ENCODE results near the gene PBLD. TPM values are rescaled to one million over a fixed set of nuclear protein-coding genes. Genes with fewer than 3 reads are reported as not detected.

PBLD gene
- total and polyA plus RNA-seq, 7 donors, result 0.77 to 2.9 (median 1.9) TPM

DNA sequence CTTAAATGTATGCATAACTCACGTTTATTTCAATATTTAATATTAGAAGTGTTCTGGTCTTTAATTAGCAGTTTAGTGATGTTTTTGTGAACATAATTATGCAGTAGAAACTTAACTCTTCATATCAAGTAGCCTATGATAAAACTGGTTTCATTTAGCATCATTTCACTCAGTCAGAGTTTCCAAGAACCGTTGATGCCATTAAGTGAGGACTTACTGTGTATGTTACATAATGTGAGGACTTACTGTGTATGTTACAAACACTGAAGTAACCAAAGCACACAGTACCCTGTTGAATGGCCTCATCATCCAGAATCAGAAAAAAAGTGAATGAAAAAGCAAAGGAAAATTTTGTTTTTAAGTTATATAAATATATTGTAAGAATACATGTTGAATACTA, 32.9 kb upstream of the PBLD start:
- WGBS, 3 donors, result 65 to 85% (median 81%) methylated on average over 2 of the region's 2 CpGs
- Histone ChIP-seq H3K27ac (no peak overlapping the region), H3K9me3 (no peaks in the 10 kb centered on the region), H3K27me3 (ENCODE audit: insufficient read depth in 3 of 3, low read length in 2 of 3) (no peaks in the 10 kb centered on the region), H3K4me3 (no peak overlapping the region), H3K4me1 (no peaks in the 10 kb centered on the region), H3K36me3 (ENCODE audit: insufficient read depth in 1 of 2, low read depth in 1 of 2) (peaks cover 4 to 69% of the 10 kb centered on the region in 2 donors)
- no peak for ATAC-seq
- intact Hi-C loops (cut with DNase I), result no loop called here
- TF ChIP-seq, protein P1, sequence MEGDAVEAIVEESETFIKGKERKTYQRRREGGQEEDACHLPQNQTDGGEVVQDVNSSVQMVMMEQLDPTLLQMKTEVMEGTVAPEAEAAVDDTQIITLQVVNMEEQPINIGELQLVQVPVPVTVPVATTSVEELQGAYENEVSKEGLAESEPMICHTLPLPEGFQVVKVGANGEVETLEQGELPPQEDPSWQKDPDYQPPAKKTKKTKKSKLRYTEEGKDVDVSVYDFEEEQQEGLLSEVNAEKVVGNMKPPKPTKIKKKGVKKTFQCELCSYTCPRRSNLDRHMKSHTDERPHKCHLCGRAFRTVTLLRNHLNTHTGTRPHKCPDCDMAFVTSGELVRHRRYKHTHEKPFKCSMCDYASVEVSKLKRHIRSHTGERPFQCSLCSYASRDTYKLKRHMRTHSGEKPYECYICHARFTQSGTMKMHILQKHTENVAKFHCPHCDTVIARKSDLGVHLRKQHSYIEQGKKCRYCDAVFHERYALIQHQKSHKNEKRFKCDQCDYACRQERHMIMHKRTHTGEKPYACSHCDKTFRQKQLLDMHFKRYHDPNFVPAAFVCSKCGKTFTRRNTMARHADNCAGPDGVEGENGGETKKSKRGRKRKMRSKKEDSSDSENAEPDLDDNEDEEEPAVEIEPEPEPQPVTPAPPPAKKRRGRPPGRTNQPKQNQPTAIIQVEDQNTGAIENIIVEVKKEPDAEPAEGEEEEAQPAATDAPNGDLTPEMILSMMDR (IDR thresholded peaks at IDR 0.05), result no peak
- no peak for DNase-seq

DNA sequence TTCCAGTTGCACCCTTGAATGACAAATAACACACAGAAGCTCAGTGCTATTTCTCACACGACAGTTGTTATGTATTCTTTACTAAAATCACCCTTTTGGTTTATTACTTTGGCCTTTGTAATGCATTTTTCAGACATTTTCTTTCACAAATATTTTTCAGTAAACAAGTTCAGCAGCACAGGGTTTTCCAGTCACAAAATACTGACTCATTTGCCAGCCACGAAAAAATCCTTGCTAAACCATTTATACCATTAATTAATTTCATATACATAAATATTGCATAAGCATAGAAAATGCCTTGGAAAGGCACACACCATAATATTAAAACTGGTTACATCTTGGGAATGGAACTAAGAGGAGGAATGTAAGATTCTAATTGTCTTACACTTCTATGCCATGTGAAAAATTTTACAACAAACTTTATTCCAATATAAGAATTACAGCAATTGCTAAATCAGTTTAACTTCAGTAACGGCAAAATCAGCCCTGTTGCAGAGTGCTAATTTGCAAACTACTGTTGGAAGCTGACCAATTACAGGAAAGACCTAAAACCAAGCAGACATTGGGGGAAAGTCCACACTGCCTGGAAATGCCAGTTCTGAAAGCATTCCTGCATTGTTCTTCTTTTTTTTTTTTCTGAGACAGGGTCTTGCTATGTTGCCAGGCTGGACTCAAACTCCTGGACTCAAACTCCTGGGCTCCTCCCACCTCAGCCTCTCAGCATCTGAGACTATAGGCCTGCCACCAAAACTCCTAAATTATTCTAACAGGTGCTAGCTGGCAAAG, 31.6 kb upstream of the PBLD start:
- Histone ChIP-seq H3K4me1 (no peaks in the 10 kb centered on the region), H3K27me3 (ENCODE audit: insufficient read depth in 3 of 3, low read length in 2 of 3) (no peaks in the 10 kb centered on the region), H3K27ac (no peak overlapping the region), H3K9me3 (no peaks in the 10 kb centered on the region), H3K36me3 (ENCODE audit: insufficient read depth in 1 of 2, low read depth in 1 of 2) (peaks cover 4 to 67% of the 10 kb centered on the region in 2 donors), H3K4me3 (no peak overlapping the region)
- WGBS, 3 donors, result 87 to 94% (median 92%) methylated on average over 3 of the region's 3 CpGs
- intact Hi-C loops (cut with DNase I), result no loop called here
- TF ChIP-seq, protein P1 (IDR thresholded peaks at IDR 0.05), result no peak
- ATAC-seq (no peak), DNase-seq (no peak)

DNA sequence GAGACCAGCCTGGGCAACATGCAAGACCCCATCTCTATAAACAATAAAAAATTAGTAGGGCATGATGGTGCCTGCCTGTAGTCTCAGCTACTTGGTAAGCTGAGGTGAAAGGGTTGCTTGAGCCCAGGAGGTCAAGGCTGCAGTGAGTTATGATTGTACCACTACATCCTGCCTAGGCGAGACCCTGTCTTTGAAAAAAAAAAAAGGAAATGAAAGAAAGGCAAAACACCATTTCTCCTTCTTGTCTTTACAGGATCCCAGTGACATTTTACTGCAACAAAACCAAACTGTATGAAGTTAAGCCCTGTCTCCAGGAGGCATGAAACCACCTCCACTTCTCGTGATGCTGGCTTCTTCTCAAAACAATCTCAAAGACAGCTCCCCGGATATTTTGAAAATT, 29.9 kb upstream of the PBLD start:
- H3K4me1 ChIP-seq, result no peaks in the 10 kb centered on the region
- intact Hi-C loops (cut with DNase I), result no loop called here
- no peak for DNase-seq
- TF ChIP-seq, protein P1 (IDR thresholded peaks at IDR 0.05), result no peak
- WGBS, 3 donors, result 85 to 95% (median 88%) methylated on average over 3 of the region's 3 CpGs
- no peaks in the 10 kb centered on the region for H3K27me3 ChIP-seq (ENCODE audit: insufficient read depth in 3 of 3, low read length in 2 of 3)
- peaks cover 4 to 78% of the 10 kb centered on the region in 2 donors for H3K36me3 ChIP-seq (ENCODE audit: insufficient read depth in 1 of 2, low read depth in 1 of 2)
- no peak overlapping the region for H3K4me3 ChIP-seq
- no peaks in the 10 kb centered on the region for H3K9me3 ChIP-seq
- ATAC-seq, result no peak
- H3K27ac ChIP-seq, result no peak overlapping the region

DNA sequence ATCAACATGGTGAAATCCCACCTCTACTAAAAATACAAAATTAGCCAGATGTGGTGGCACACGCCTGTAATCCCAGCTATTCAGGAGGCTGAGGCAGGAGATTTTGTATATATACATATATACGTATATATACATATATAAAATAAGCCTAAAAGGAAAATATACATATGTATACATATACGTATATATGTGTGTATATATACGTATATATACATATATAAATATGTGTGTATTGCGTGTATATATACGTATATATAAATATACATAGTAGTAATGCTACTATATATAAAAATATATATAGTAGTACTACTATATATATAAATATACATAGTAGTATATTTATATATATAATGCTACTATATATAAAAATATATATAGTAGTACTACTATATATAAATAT, 26.5 kb upstream of the PBLD start:
- 97 to 98% (median 98%) methylated on average over 6 of the region's 6 CpGs for WGBS, 3 donors
- no peak for ATAC-seq
- no peak for DNase-seq
- Histone ChIP-seq H3K27me3 (ENCODE audit: insufficient read depth in 3 of 3, low read length in 2 of 3) (no peaks in the 10 kb centered on the region), H3K4me3 (no peak overlapping the region), H3K4me1 (no peaks in the 10 kb centered on the region), H3K9me3 (no peaks in the 10 kb centered on the region), H3K27ac (no peak overlapping the region), H3K36me3 (ENCODE audit: insufficient read depth in 1 of 2, low read depth in 1 of 2) (peaks cover 7 to 92% of the 10 kb centered on the region in 2 donors)
- intact Hi-C loops (cut with DNase I), result no loop called here
- TF ChIP-seq, protein P1 (IDR thresholded peaks at IDR 0.05), result no peak

DNA sequence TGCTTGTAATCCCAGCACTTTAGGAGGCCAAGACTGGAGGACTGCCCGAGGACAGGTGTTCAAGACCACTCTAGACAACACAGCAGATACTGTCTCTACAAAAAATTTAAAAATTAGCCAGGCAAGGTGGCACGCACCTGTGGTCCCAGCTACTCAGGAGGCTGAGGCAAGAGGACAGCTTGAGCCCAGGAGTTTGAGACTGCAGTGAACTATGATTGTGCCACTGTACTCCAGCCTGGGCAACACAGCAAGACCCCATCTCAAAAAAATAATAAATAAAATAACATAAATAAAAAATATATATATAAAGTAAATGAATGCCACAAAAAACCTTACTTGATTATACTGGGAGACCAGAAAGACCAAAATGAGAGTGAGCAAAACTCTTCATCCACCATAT, 20.8 kb upstream of the PBLD start:
- ATAC-seq (no peak), DNase-seq (no peak)
- TF ChIP-seq, protein P1 (IDR thresholded peaks at IDR 0.05), result no peak
- Histone ChIP-seq H3K27ac (no peak overlapping the region), H3K4me1 (no peaks in the 10 kb centered on the region), H3K36me3 (ENCODE audit: insufficient read depth in 1 of 2, low read depth in 1 of 2) (peaks cover 3 to 86% of the 10 kb centered on the region in 2 donors), H3K27me3 (ENCODE audit: insufficient read depth in 3 of 3, low read length in 2 of 3) (no peaks in the 10 kb centered on the region), H3K4me3 (no peak overlapping the region), H3K9me3 (no peaks in the 10 kb centered on the region)
- 96 to 100% (median 98%) methylated on average over 2 of the region's 2 CpGs for WGBS, 3 donors
- intact Hi-C loops (cut with DNase I), result no loop called here

Measured in psoas muscle (tissue), 8 donors.